Measurements from ENCODE around the gene GLI2.

GRCh38 chr2:120769787-120770120, 34.1 kb downstream of the GLI2 start:
- TF ChIP-seq JUND (CRISPR knock-in tag; IDR thresholded peaks at IDR 0.05) (no peak), ZNF768 (CRISPR knock-in tag; IDR thresholded peaks at IDR 0.05) (no peak), RARA (CRISPR knock-in tag; IDR thresholded peaks at IDR 0.05) (no peak), ISX (CRISPR knock-in tag; conservative IDR thresholded peaks at IDR 0.05) (no peak), ZNF138 (CRISPR knock-in tag; IDR thresholded peaks at IDR 0.05; ENCODE audit: low read depth) (no peak), CBX5 (CRISPR knock-in tag; IDR thresholded peaks at IDR 0.05; ENCODE audit: borderline replicate concordance) (no peak), ZFX (CRISPR knock-in tag; IDR thresholded peaks at IDR 0.05; ENCODE audit: low read depth) (no peak), PCBP2 (optimal IDR thresholded peaks at IDR 0.05; ENCODE audit: low read depth, low read length, poor library complexity, severe bottlenecking) (no peak), HNF4A (CRISPR knock-in tag; IDR thresholded peaks at IDR 0.05) (no peak), POLR2A (IDR thresholded peaks at IDR 0.05; ENCODE audit: insufficient read depth in 1 of 2, low read depth in 2 of 2, low read length in 2 of 2) (no peak), ZNF598 (CRISPR knock-in tag; IDR thresholded peaks at IDR 0.05; ENCODE audit: borderline replicate concordance) (no peak)
